WTC11 (cell line): ENCODE measurements around the gene FGA. TPM values are rescaled to one million over a fixed set of nuclear protein-coding genes. Genes with fewer than 3 reads are reported as not detected.

Experiments used
- ATAC-seq: fragments of 200-7000 bp; cut with Tn5 transposase; 2 replicates; pipeline ENCODE4 v1.10.0; 2021; ENCODE audit warnings: mild to moderate bottlenecking, moderate library complexity
- CTCF ChIA-PET: fragments of 300-600 bp; sonication (Branson Sonifier 250); formaldehyde crosslinking; loops from one replicate; lab custom pipeline; 2021; ENCODE audit warnings: antibody characterized with exemption; lab: Charles Lee
- POLR2A ChIA-PET: fragments of 350-600 bp; sonication (Branson Sonifier 250); formaldehyde crosslinking; loops from one replicate; lab custom pipeline; 2021; ENCODE audit warnings: antibody characterized with exemption; lab: Charles Lee
- DNase-seq: peaks from one replicate; pipeline ENCODE4 v3.0.0; 2021; ENCODE audit warnings: low spot score
- H3K27ac Mint-ChIP-seq: 2 replicates; pipeline ENCODE4 v1.8.0; 2021; ENCODE audit warnings: mixed read lengths
- H3K27me3 Mint-ChIP-seq: 2 replicates; pipeline ENCODE4 v1.8.0; 2021; ENCODE audit warnings: low read depth, mild to moderate bottlenecking, moderate library complexity, mixed read lengths
- H3K36me3 Mint-ChIP-seq: 2 replicates; pipeline ENCODE4 v1.8.0; 2021; ENCODE audit warnings: mixed read lengths
- H3K4me1 Mint-ChIP-seq: 2 replicates; pipeline ENCODE4 v1.8.0; 2022; ENCODE audit warnings: mixed read lengths
- H3K4me3 Mint-ChIP-seq: 2 replicates; pipeline ENCODE4 v1.8.0; 2021; ENCODE audit warnings: mild to moderate bottlenecking, moderate library complexity, mixed read lengths
- H3K9me3 Mint-ChIP-seq: 2 replicates; pipeline ENCODE4 v1.8.0; 2021; ENCODE audit warnings: mixed read lengths
- ATF1 ChIP-seq: sonication (generic); formaldehyde crosslinking; IDR thresholded peaks from 2 replicates; pipeline ENCODE4 v1.8.1; 2023; ENCODE audit warnings: mild to moderate bottlenecking, moderate library complexity, missing genetic modification reagents
- ELF4 ChIP-seq: sonication (generic); formaldehyde crosslinking; IDR thresholded peaks from 2 replicates; pipeline ENCODE4 v1.8.1; 2022; ENCODE audit warnings: low read depth, mild to moderate bottlenecking, moderate library complexity, missing genetic modification reagents
- ERG ChIP-seq: fragments of 250-450 bp; sonication (Bioruptor Pico); IDR thresholded peaks from 2 replicates; pipeline ENCODE4 v1.8.0; 2021; ENCODE audit warnings: mild to moderate bottlenecking
- ETV6 ChIP-seq: sonication (generic); formaldehyde crosslinking; IDR thresholded peaks from 2 replicates; pipeline ENCODE4 v1.8.1; 2022; ENCODE audit warnings: mild to moderate bottlenecking, missing genetic modification reagents
- FOXJ3 ChIP-seq: sonication (generic); formaldehyde crosslinking; IDR thresholded peaks from 2 replicates; pipeline ENCODE4 v1.9.0; 2021; ENCODE audit warnings: missing genetic modification reagents, mild to moderate bottlenecking, borderline replicate concordance
- FOXK1 ChIP-seq: sonication (generic); formaldehyde crosslinking; IDR thresholded peaks from 2 replicates; pipeline ENCODE4 v1.8.0; 2022; ENCODE audit warnings: mild to moderate bottlenecking, moderate library complexity, missing genetic modification reagents
- FOXP1 ChIP-seq: sonication (generic); formaldehyde crosslinking; IDR thresholded peaks from 2 replicates; pipeline ENCODE4 v1.8.0; 2022; ENCODE audit warnings: missing genetic modification reagents, mild to moderate bottlenecking, moderate library complexity, borderline replicate concordance
- JAZF1 ChIP-seq: fragments of 250-450 bp; sonication (Bioruptor Pico); IDR thresholded peaks from 2 replicates; pipeline ENCODE4 v1.9.0; 2021; ENCODE audit warnings: moderate library complexity, mild to moderate bottlenecking, inconsistent platforms
- MYBL2 ChIP-seq: sonication (generic); formaldehyde crosslinking; IDR thresholded peaks from 2 replicates; pipeline ENCODE4 v1.8.1; 2023; ENCODE audit warnings: mild to moderate bottlenecking, moderate library complexity, missing genetic modification reagents
- NR2C2 ChIP-seq: sonication (generic); formaldehyde crosslinking; IDR thresholded peaks from 2 replicates; pipeline ENCODE4 v1.8.0; 2022; ENCODE audit warnings: mild to moderate bottlenecking, missing genetic modification reagents
- NR3C1 ChIP-seq: sonication (generic); formaldehyde crosslinking; conservative IDR thresholded peaks from 2 replicates; pipeline ENCODE4 v1.8.1; 2023; ENCODE audit warnings: low read depth, mild to moderate bottlenecking, missing genetic modification reagents
- PRDM15 ChIP-seq: sonication (generic); formaldehyde crosslinking; IDR thresholded peaks from 2 replicates; pipeline ENCODE4 v1.8.0; 2022; ENCODE audit warnings: missing genetic modification reagents
- RORB ChIP-seq: fragments of 250-450 bp; sonication (Bioruptor Pico); IDR thresholded peaks from 2 replicates; pipeline ENCODE4 v1.9.0; 2021; ENCODE audit warnings: mild to moderate bottlenecking
- SOX15 ChIP-seq: fragments of 250-450 bp; sonication (Bioruptor Pico); IDR thresholded peaks from 2 replicates; pipeline ENCODE4 v1.9.0; 2021; ENCODE audit warnings: mild to moderate bottlenecking
- TP53 ChIP-seq: sonication (generic); formaldehyde crosslinking; IDR thresholded peaks from 2 replicates; pipeline ENCODE4 v1.8.1; 2023; ENCODE audit warnings: mild to moderate bottlenecking, missing genetic modification reagents
- ZBTB21 ChIP-seq: sonication (generic); formaldehyde crosslinking; IDR thresholded peaks from 2 replicates; pipeline ENCODE4 v1.8.1; 2023; ENCODE audit warnings: mild to moderate bottlenecking, missing genetic modification reagents, borderline replicate concordance
- ZMAT4 ChIP-seq: fragments of 250-450 bp; sonication (Bioruptor Pico); IDR thresholded peaks from 2 replicates; pipeline ENCODE4 v1.9.0; 2021; ENCODE audit warnings: mild to moderate bottlenecking
- ZNF263 ChIP-seq: sonication (generic); formaldehyde crosslinking; IDR thresholded peaks from 2 replicates; pipeline ENCODE4 v1.8.1; 2022; ENCODE audit warnings: low read depth, mild to moderate bottlenecking, moderate library complexity, missing genetic modification reagents
- ZNF532 ChIP-seq: fragments of 250-450 bp; sonication (Bioruptor Pico); IDR thresholded peaks from 2 replicates; pipeline ENCODE4 v1.9.0; 2021; ENCODE audit warnings: mild to moderate bottlenecking, borderline replicate concordance
- total RNA-seq: library from RNA; stranded (reverse); gene quantifications from 3 replicates; pipeline ENCODE4 v1.2.3, GENCODE V29; 2021

Gene FGA
- total RNA-seq, 1 experiment from 2014 or later: 3.2 TPM

GRCh38 chr4:154608361-154609252 is 18.1 kb upstream of the FGA start:
- TF ChIP-seq MYBL2 (CRISPR knock-in tag) (no peak), FOXK1 (CRISPR knock-in tag) (no peak), ERG (CRISPR knock-in tag) (no peak)
- no peak overlapping the region for H3K4me3 Mint-ChIP-seq
- no peak overlapping the region for H3K27ac Mint-ChIP-seq
- H3K4me1 Mint-ChIP-seq: peaks cover 8% of the 10 kb centered on the region
- no peaks in the 10 kb centered on the region for H3K9me3 Mint-ChIP-seq
- no peak for DNase-seq
- ChIA-PET CTCF (interaction anchor here (1.5 to 2.9 kb wide), 3 partner anchors 10 to 49 kb away, joined by 5 to 26 read pairs (median 8); no protein-coding TSS in a partner anchor), POLR2A (no interaction called here)
- no peak for ATAC-seq
- H3K36me3 Mint-ChIP-seq: no peaks in the 10 kb centered on the region
- no peaks in the 10 kb centered on the region for H3K27me3 Mint-ChIP-seq

GRCh38 chr4:154606728-154607723 is 16.5 kb upstream of the FGA start:
- no peaks in the 10 kb centered on the region for H3K36me3 Mint-ChIP-seq
- POLR2A ChIA-PET: no interaction called here
- TF ChIP-seq JAZF1: no peak
- no peak for TF ChIP-seq FOXJ3
- no peak for TF ChIP-seq ZBTB21 (CRISPR knock-in tag)
- no peak for TF ChIP-seq SOX15 (CRISPR knock-in tag)
- TF ChIP-seq FOXP1 (CRISPR knock-in tag): no peak
- TF ChIP-seq ZMAT4: no peak
- no peak for TF ChIP-seq ATF1
- no peak for TF ChIP-seq NR2C2 (CRISPR knock-in tag)
- no peak for TF ChIP-seq PRDM15 (CRISPR knock-in tag)
- no peak for TF ChIP-seq NR3C1 (CRISPR knock-in tag)
- no peak for TF ChIP-seq ZNF532 (CRISPR knock-in tag)
- TF ChIP-seq ZNF263: no peak
- TF ChIP-seq ELF4 (CRISPR knock-in tag): no peak
- TF ChIP-seq ETV6 (CRISPR knock-in tag): no peak
- no peak for TF ChIP-seq RORB (CRISPR knock-in tag)
- no peak for TF ChIP-seq TP53 (CRISPR knock-in tag)
- TF ChIP-seq, all 79 proteins: peak for 0
- Mint-ChIP-seq H3K4me1 (peaks cover 16% of the 10 kb centered on the region), H3K9me3 (no peaks in the 10 kb centered on the region), H3K27ac (no peak overlapping the region), H3K27me3 (no peaks in the 10 kb centered on the region), H3K4me3 (no peak overlapping the region)
- ATAC-seq (no peak), DNase-seq (no peak)
- CTCF ChIA-PET: interaction anchor here (0.8 to 3.1 kb wide), 3 partner anchors 12 to 172 kb away, joined by 3 to 12 read pairs (median 5); no protein-coding TSS in a partner anchor
